SK-N-SH (cell line): ENCODE results near the gene NAP1L1.

ENCODE experiments used
- ELF1 ChIP-seq: IDR thresholded peaks from 2 replicates; pipeline ENCODE4 v1.4.0; 2012
- RAD21 ChIP-seq: IDR thresholded peaks from 2 replicates; pipeline ENCODE4 v1.6.1; 2012; ENCODE audit warnings: mild to moderate bottlenecking, low read length
- TF ChIP-seq, protein P1 (sequence below): fragments of 200-600 bp; sonication (generic); IDR thresholded peaks from 2 replicates; pipeline ENCODE4 v1.6.1; 2017; ENCODE audit warnings: antibody characterized with exemption, mild to moderate bottlenecking, moderate library complexity

GRCh38 chr12:76030341-76031080 lies 54.0 kb downstream of the NAP1L1 start:
- TF ChIP-seq, protein P1, sequence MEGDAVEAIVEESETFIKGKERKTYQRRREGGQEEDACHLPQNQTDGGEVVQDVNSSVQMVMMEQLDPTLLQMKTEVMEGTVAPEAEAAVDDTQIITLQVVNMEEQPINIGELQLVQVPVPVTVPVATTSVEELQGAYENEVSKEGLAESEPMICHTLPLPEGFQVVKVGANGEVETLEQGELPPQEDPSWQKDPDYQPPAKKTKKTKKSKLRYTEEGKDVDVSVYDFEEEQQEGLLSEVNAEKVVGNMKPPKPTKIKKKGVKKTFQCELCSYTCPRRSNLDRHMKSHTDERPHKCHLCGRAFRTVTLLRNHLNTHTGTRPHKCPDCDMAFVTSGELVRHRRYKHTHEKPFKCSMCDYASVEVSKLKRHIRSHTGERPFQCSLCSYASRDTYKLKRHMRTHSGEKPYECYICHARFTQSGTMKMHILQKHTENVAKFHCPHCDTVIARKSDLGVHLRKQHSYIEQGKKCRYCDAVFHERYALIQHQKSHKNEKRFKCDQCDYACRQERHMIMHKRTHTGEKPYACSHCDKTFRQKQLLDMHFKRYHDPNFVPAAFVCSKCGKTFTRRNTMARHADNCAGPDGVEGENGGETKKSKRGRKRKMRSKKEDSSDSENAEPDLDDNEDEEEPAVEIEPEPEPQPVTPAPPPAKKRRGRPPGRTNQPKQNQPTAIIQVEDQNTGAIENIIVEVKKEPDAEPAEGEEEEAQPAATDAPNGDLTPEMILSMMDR: no peak
- TF ChIP-seq ELF1 (no peak), RAD21 (no peak)
